BLaER1 treated with 17β-estradiol and CSF1 and Interleukin-3, amounts not matched to agents 10 nM and 100 nM (cell line): ENCODE measurements around the gene OR10H3.
"Not testable (repeated sequence)": the region's sequence is repeated elsewhere in the genome, so short reads cannot be mapped to it uniquely, and the experiment has no call there.

Experiments used
- H3K27ac ChIP-seq, 11 experiments: shearing (Covaris generic); formaldehyde crosslinking; 2 replicates each; pipeline ENCODE4 v1.8.1; 2022
- H3K27me3 ChIP-seq, 11 experiments: shearing (Covaris generic); formaldehyde crosslinking; 2 replicates each; pipeline ENCODE4 v1.8.1; 2022
- H3K36me3 ChIP-seq, 11 experiments: shearing (Covaris generic); formaldehyde crosslinking; 2 replicates each; pipeline ENCODE4 v1.8.1; 2022
- H3K4me1 ChIP-seq, 10 experiments: shearing (Covaris generic); formaldehyde crosslinking; 2 replicates each; pipeline ENCODE4 v1.8.1; 2022
- H3K4me2 ChIP-seq, 11 experiments: shearing (Covaris generic); formaldehyde crosslinking; 2 replicates each; pipeline ENCODE4 v1.8.1; 2022
- H3K4me3 ChIP-seq, 10 experiments: shearing (Covaris generic); formaldehyde crosslinking; 2 replicates each; pipeline ENCODE4 v1.8.1; 2022
- H3K9ac ChIP-seq, 11 experiments: shearing (Covaris generic); formaldehyde crosslinking; 2 replicates each; pipeline ENCODE4 v1.8.1; 2022
- H3K9me3 ChIP-seq, 11 experiments: shearing (Covaris generic); formaldehyde crosslinking; replicated peaks in 1 of 11; 2 replicates each; pipeline ENCODE4 v1.8.1; 2022
- H4K20me1 ChIP-seq, 11 experiments: shearing (Covaris generic); formaldehyde crosslinking; 2 replicates each; pipeline ENCODE4 v1.8.1; 2022
- Cebpa-rat ChIP-seq, 11 experiments: shearing (Covaris generic); IDR thresholded peaks; 2 replicates each; pipeline ENCODE4 v1.8.1; 2022

OR10H3 gene

GRCh38 chr19:15775249-15775648 is 37.5 kb downstream of the OR10H3 start:
- Histone ChIP-seq H3K36me3 (no peaks in the 10 kb centered on the region), H3K4me1 (no peaks in the 10 kb centered on the region), H3K4me2 (no peak overlapping the region), H4K20me1 (peaks cover 0 to 4% (median 0%) of the 10 kb centered on the region in 11 experiments; a peak in 1 of 22 replicates), H3K4me3 (no peak overlapping the region), H3K9ac (no peak overlapping the region), H3K9me3 (no peaks in the 10 kb centered on the region), H3K27ac (no peak overlapping the region), H3K27me3 (no peaks in the 10 kb centered on the region)
- no peak for TF ChIP-seq Cebpa-rat (IDR thresholded peaks at IDR 0.05)

GRCh38 chr19:15776264-15776663 is 38.5 kb downstream of the OR10H3 start:
- Histone ChIP-seq H4K20me1 (peaks cover 0 to 9% (median 0%) of the 10 kb centered on the region in 11 experiments; a peak in 2 of 22 replicates), H3K9ac (no peak overlapping the region), H3K27ac (no peak overlapping the region), H3K9me3 (no peaks in the 10 kb centered on the region), H3K4me1 (no peaks in the 10 kb centered on the region), H3K36me3 (no peaks in the 10 kb centered on the region), H3K27me3 (no peaks in the 10 kb centered on the region), H3K4me3 (no peak overlapping the region), H3K4me2 (no peak overlapping the region)
- no peak for TF ChIP-seq Cebpa-rat (IDR thresholded peaks at IDR 0.05)

GRCh38 chr19:15776991-15777970 is 39.5 kb downstream of the OR10H3 start:
- Histone ChIP-seq H3K9me3 (no peaks in the 10 kb centered on the region), H3K9ac (no peak overlapping the region), H3K4me2 (no peak overlapping the region), H3K36me3 (no peaks in the 10 kb centered on the region), H3K4me1 (peaks cover 2 to 7% (median 4%) of the 10 kb centered on the region in 10 experiments; a peak in 18 of 20 replicates), H4K20me1 (peaks cover 0 to 9% (median 0%) of the 10 kb centered on the region in 11 experiments; a peak in 2 of 22 replicates), H3K27ac (no peak overlapping the region), H3K27me3 (no peaks in the 10 kb centered on the region), H3K4me3 (no peak overlapping the region)
- TF ChIP-seq Cebpa-rat (IDR thresholded peaks at IDR 0.05): no peak

- H3K4me1 ChIP-seq: peaks cover 11 to 15% (median 13%) of the 10 kb centered on the region in 10 experiments; a peak in 18 of 20 replicates
- no peak overlapping the region for H3K4me3 ChIP-seq
- H3K27ac ChIP-seq: no peak overlapping the region
- H3K27me3 ChIP-seq: no peaks in the 10 kb centered on the region
- no peak overlapping the region for H3K9ac ChIP-seq
- H3K9me3 ChIP-seq: no peaks in the 10 kb centered on the region
- no peak for TF ChIP-seq Cebpa-rat (IDR thresholded peaks at IDR 0.05)
- no peak overlapping the region for H3K4me2 ChIP-seq
- no peaks in the 10 kb centered on the region for H3K36me3 ChIP-seq
- H4K20me1 ChIP-seq: peaks cover 0 to 9% (median 0%) of the 10 kb centered on the region in 11 experiments; a peak in 2 of 22 replicates
Measured at GRCh38 chr19:15779756-15780476, 42.1 kb downstream of the OR10H3 start.

- H3K4me1 ChIP-seq: peaks cover 11 to 15% (median 13%) of the 10 kb centered on the region in 10 experiments; a peak in 18 of 20 replicates
- no peak overlapping the region for H3K27ac ChIP-seq
- H3K36me3 ChIP-seq: no peaks in the 10 kb centered on the region
- H3K4me3 ChIP-seq: no peak overlapping the region
- peaks cover 0 to 9% (median 0%) of the 10 kb centered on the region in 11 experiments; a peak in 2 of 22 replicates for H4K20me1 ChIP-seq
- H3K9ac ChIP-seq: no peak overlapping the region
- no peaks in the 10 kb centered on the region for H3K9me3 ChIP-seq
- no peaks in the 10 kb centered on the region for H3K27me3 ChIP-seq
- H3K4me2 ChIP-seq: no peak overlapping the region
- no peak for TF ChIP-seq Cebpa-rat (IDR thresholded peaks at IDR 0.05)
Measured at GRCh38 chr19:15780610-15781418, 43.0 kb downstream of the OR10H3 start.

- Histone ChIP-seq H3K9ac (no peak overlapping the region), H3K9me3 (no peaks in the 10 kb centered on the region), H3K4me2 (no peak overlapping the region), H3K27ac (no peak overlapping the region), H3K27me3 (no peaks in the 10 kb centered on the region), H3K4me3 (no peak overlapping the region), H3K36me3 (no peaks in the 10 kb centered on the region), H4K20me1 (peaks cover 0 to 9% (median 0%) of the 10 kb centered on the region in 11 experiments; a peak in 2 of 22 replicates), H3K4me1 (peaks cover 11 to 15% (median 13%) of the 10 kb centered on the region in 10 experiments; a peak in 18 of 20 replicates)
- TF ChIP-seq Cebpa-rat (IDR thresholded peaks at IDR 0.05): no peak
Measured at GRCh38 chr19:15781661-15782060, 43.9 kb downstream of the OR10H3 start.

GRCh38 chr19:15782211-15782610 is 44.4 kb downstream of the OR10H3 start:
- TF ChIP-seq Cebpa-rat (IDR thresholded peaks at IDR 0.05): no peak
- Histone ChIP-seq H3K9me3 (no peaks in the 10 kb centered on the region), H3K4me3 (no peak overlapping the region)

GRCh38 chr19:15782896-15783295 is 45.1 kb downstream of the OR10H3 start:
- not testable (repeated sequence) for H3K9me3 ChIP-seq
- peaks cover 11 to 15% (median 13%) of the 10 kb centered on the region in 10 experiments; a peak in 18 of 20 replicates for H3K4me1 ChIP-seq

More at GRCh38 chr19:15782211-15782610, 44.4 kb downstream of the OR10H3 start:
- Histone ChIP-seq H3K36me3 (no peaks in the 10 kb centered on the region), H3K4me1 (peaks cover 11 to 15% (median 13%) of the 10 kb centered on the region in 10 experiments; a peak in 18 of 20 replicates), H3K27me3 (no peaks in the 10 kb centered on the region), H3K4me2 (peak overlapping the region; percentile 6 to 66 (median 41); a peak in 18 of 22 replicates), H3K9ac (no peak overlapping the region), H4K20me1 (peaks cover 0 to 9% (median 0%) of the 10 kb centered on the region in 11 experiments; a peak in 2 of 22 replicates), H3K27ac (no peak overlapping the region)

More at GRCh38 chr19:15782896-15783295, 45.1 kb downstream of the OR10H3 start:
- not testable (repeated sequence) for H3K27me3 ChIP-seq, H3K27ac ChIP-seq, H3K36me3 ChIP-seq, H3K4me3 ChIP-seq, H4K20me1 ChIP-seq
- Histone ChIP-seq H3K9ac (0 out of 22 replicates have a peak overlapping the region, but pooled peaks of 1 of the 11 experiments have one; percentile 28), H3K4me2 (peak overlapping the region; percentile 6 to 66 (median 41); a peak in 21 of 22 replicates)
